WTC11 (cell line): Measurements from ENCODE around the gene DOCK7. TPM values are rescaled to one million over a fixed set of nuclear protein-coding genes. Genes with fewer than 3 reads are reported as not detected.

Experiments
- ATAC-seq: fragments of 200-7000 bp; cut with Tn5 transposase; 2 replicates; pipeline ENCODE4 v1.10.0; 2021; ENCODE audit warnings: mild to moderate bottlenecking, moderate library complexity
- CTCF ChIA-PET: fragments of 300-600 bp; sonication (Branson Sonifier 250); formaldehyde crosslinking; loops from one replicate; lab custom pipeline; 2021; ENCODE audit warnings: antibody characterized with exemption; lab: Charles Lee
- POLR2A ChIA-PET: fragments of 350-600 bp; sonication (Branson Sonifier 250); formaldehyde crosslinking; loops from one replicate; lab custom pipeline; 2021; ENCODE audit warnings: antibody characterized with exemption; lab: Charles Lee
- DNase-seq: peaks from one replicate; pipeline ENCODE4 v3.0.0; 2021; ENCODE audit warnings: low spot score
- H3K27ac Mint-ChIP-seq: 2 replicates; pipeline ENCODE4 v1.8.0; 2021; ENCODE audit warnings: mixed read lengths
- H3K27me3 Mint-ChIP-seq: 2 replicates; pipeline ENCODE4 v1.8.0; 2021; ENCODE audit warnings: low read depth, mild to moderate bottlenecking, moderate library complexity, mixed read lengths
- H3K36me3 Mint-ChIP-seq: 2 replicates; pipeline ENCODE4 v1.8.0; 2021; ENCODE audit warnings: mixed read lengths
- H3K4me1 Mint-ChIP-seq: 2 replicates; pipeline ENCODE4 v1.8.0; 2022; ENCODE audit warnings: mixed read lengths
- H3K4me3 Mint-ChIP-seq: 2 replicates; pipeline ENCODE4 v1.8.0; 2021; ENCODE audit warnings: mild to moderate bottlenecking, moderate library complexity, mixed read lengths
- H3K9me3 Mint-ChIP-seq: 2 replicates; pipeline ENCODE4 v1.8.0; 2021; ENCODE audit warnings: mixed read lengths
- ETV6 ChIP-seq: sonication (generic); formaldehyde crosslinking; IDR thresholded peaks from 2 replicates; pipeline ENCODE4 v1.8.1; 2022; ENCODE audit warnings: mild to moderate bottlenecking, missing genetic modification reagents
- GABPB1 ChIP-seq: sonication (generic); formaldehyde crosslinking; IDR thresholded peaks from 2 replicates; pipeline ENCODE4 v1.8.1; 2023; ENCODE audit warnings: mild to moderate bottlenecking, missing genetic modification reagents
- HMGA2 ChIP-seq: fragments of 250-450 bp; sonication (Bioruptor Pico); IDR thresholded peaks from 2 replicates; pipeline ENCODE4 v1.4.0; 2021; ENCODE audit warnings: mild to moderate bottlenecking, moderate library complexity
- JUN ChIP-seq: sonication (generic); formaldehyde crosslinking; IDR thresholded peaks from 2 replicates; pipeline ENCODE4 v1.8.0; 2023; ENCODE audit warnings: mild to moderate bottlenecking, missing genetic modification reagents
- MXD4 ChIP-seq: fragments of 250-450 bp; sonication (Bioruptor Pico); IDR thresholded peaks from 2 replicates; pipeline ENCODE4 v1.8.0; 2021; ENCODE audit warnings: mild to moderate bottlenecking, moderate library complexity, borderline replicate concordance
- NFATC4 ChIP-seq: fragments of 250-450 bp; sonication (Bioruptor Pico); IDR thresholded peaks from 2 replicates; pipeline ENCODE4 v1.9.0; 2021; ENCODE audit warnings: mild to moderate bottlenecking
- NR1H2 ChIP-seq: sonication (generic); formaldehyde crosslinking; IDR thresholded peaks from 2 replicates; pipeline ENCODE4 v1.9.0; 2021; ENCODE audit warnings: mild to moderate bottlenecking, moderate library complexity, missing genetic modification reagents
- NR3C1 ChIP-seq: sonication (generic); formaldehyde crosslinking; conservative IDR thresholded peaks from 2 replicates; pipeline ENCODE4 v1.8.1; 2023; ENCODE audit warnings: low read depth, mild to moderate bottlenecking, missing genetic modification reagents
- PRRX2 ChIP-seq: fragments of 250-450 bp; sonication (Bioruptor Pico); IDR thresholded peaks from 2 replicates; pipeline ENCODE4 v1.8.0; 2021; ENCODE audit warnings: mild to moderate bottlenecking
- RELA ChIP-seq: sonication (generic); formaldehyde crosslinking; IDR thresholded peaks from 2 replicates; pipeline ENCODE4 v1.8.1; 2022; ENCODE audit warnings: missing genetic modification reagents, mild to moderate bottlenecking, borderline replicate concordance
- SOX15 ChIP-seq: fragments of 250-450 bp; sonication (Bioruptor Pico); IDR thresholded peaks from 2 replicates; pipeline ENCODE4 v1.9.0; 2021; ENCODE audit warnings: mild to moderate bottlenecking
- TCF7 ChIP-seq: sonication (generic); formaldehyde crosslinking; IDR thresholded peaks from 2 replicates; pipeline ENCODE4 v1.8.0; 2022; ENCODE audit warnings: mild to moderate bottlenecking, low read depth, missing genetic modification reagents, moderate library complexity
- ZNF263 ChIP-seq: sonication (generic); formaldehyde crosslinking; IDR thresholded peaks from 2 replicates; pipeline ENCODE4 v1.8.1; 2022; ENCODE audit warnings: low read depth, mild to moderate bottlenecking, moderate library complexity, missing genetic modification reagents
- ZNF423 ChIP-seq: fragments of 250-450 bp; sonication (Bioruptor Pico); IDR thresholded peaks from 2 replicates; pipeline ENCODE4 v2.1.2; 2022; ENCODE audit warnings: mild to moderate bottlenecking, moderate library complexity
- ZNF671 ChIP-seq: fragments of 250-450 bp; sonication (Bioruptor Pico); IDR thresholded peaks from 2 replicates; pipeline ENCODE4 v1.8.0; 2021; ENCODE audit warnings: mild to moderate bottlenecking
- total RNA-seq: library from RNA; stranded (reverse); gene quantifications from 3 replicates; pipeline ENCODE4 v1.2.3, GENCODE V29; 2021
- TF ChIP-seq, protein P1 (sequence below): sonication (generic); formaldehyde crosslinking; IDR thresholded peaks from 2 replicates; pipeline ENCODE4 v1.8.0; 2023; ENCODE audit warnings: missing genetic modification reagents
- TF ChIP-seq, protein P2 (sequence below): sonication (generic); formaldehyde crosslinking; IDR thresholded peaks from 2 replicates; pipeline ENCODE4 v1.8.1; 2023; ENCODE audit warnings: mild to moderate bottlenecking, moderate library complexity, missing genetic modification reagents
- TF ChIP-seq, protein P3 (sequence below): sonication (generic); formaldehyde crosslinking; IDR thresholded peaks from 2 replicates; pipeline ENCODE4 v1.8.0; 2022; ENCODE audit warnings: missing genetic modification reagents
- TF ChIP-seq, protein P4 (sequence below): sonication (generic); formaldehyde crosslinking; conservative IDR thresholded peaks from 2 replicates; pipeline ENCODE4 v1.8.1; 2023; ENCODE audit warnings: mild to moderate bottlenecking, low read depth, missing genetic modification reagents, moderate library complexity
- TF ChIP-seq, protein P5 (sequence below): sonication (generic); formaldehyde crosslinking; IDR thresholded peaks from 2 replicates; pipeline ENCODE4 v1.8.1; 2022; ENCODE audit warnings: mild to moderate bottlenecking, moderate library complexity, missing genetic modification reagents

The DOCK7 gene
- total RNA-seq, 1 experiment from 2014 or later, result 34.2 TPM

DNA sequence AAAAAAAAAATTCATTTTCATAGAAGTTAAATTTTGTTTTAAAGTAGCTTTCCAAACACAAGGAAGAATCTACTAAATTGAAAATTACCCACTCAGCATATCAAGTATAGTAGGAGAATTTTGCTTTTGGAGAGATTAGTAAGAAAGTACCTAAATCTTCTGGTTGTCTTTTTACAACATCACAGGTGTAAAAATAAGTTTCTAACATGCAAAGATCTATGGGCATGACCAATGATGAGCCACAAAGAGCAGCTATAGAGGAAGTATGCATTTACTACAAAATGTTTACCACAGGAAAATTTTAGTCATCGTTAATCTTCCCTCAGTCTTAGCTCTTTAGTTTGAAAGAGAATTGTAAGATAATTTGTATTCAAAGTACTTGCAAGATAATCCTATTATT is 62.8 kb downstream of the DOCK7 start:
- ChIA-PET CTCF (interaction anchor here (1.1 kb wide), 1 partner anchor 216 kb away, joined by 3 read pairs; no protein-coding TSS in a partner anchor), POLR2A (no interaction called here)
- H3K9me3 Mint-ChIP-seq, result no peaks in the 10 kb centered on the region
- ATAC-seq, result no peak
- no peak overlapping the region for H3K4me3 Mint-ChIP-seq
- no peaks in the 10 kb centered on the region for H3K27me3 Mint-ChIP-seq
- peaks cover 2% of the 10 kb centered on the region; the same call in 1 of the 2 replicates for H3K36me3 Mint-ChIP-seq
- TF ChIP-seq RELA (CRISPR knock-in tag), result no peak
- TF ChIP-seq, all 79 proteins: peak for 0
- Mint-ChIP-seq H3K4me1 (peaks cover 3% of the 10 kb centered on the region; the same call in 1 of the 2 replicates), H3K27ac (0 out of 2 replicates have a peak overlapping the region, but pooled peaks have one; percentile 3)
- no peak for DNase-seq

DNA sequence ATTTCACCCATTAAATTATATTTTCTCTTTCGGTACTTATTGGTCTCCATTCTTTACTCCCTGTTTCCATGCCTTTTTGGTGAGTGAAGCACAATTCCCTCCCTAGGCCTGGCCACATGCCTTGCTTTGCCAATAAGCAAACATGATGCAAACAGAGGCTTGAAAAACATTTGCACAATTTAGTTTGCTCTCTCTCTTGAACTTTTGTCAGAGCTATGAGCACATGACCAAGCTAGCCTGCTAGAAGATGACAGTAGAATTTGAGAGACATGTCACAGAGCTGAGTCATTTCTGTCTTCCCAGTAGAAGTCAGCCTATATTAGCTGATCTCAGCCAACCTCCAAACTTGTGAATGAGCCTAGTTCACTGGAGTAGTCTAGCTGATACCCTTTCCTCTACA is 66.3 kb downstream of the DOCK7 start:
- ChIA-PET CTCF (no interaction called here), POLR2A (interaction anchor here (0.6 kb wide), 1 partner anchor 12 kb away, joined by 3 read pairs; no protein-coding TSS in a partner anchor)
- Mint-ChIP-seq H3K36me3 (no peaks in the 10 kb centered on the region), H3K4me1 (peaks cover 3% of the 10 kb centered on the region; the same call in 1 of the 2 replicates), H3K27ac (peak overlapping the region; percentile 28; the same call in 1 of the 2 replicates), H3K27me3 (no peaks in the 10 kb centered on the region), H3K9me3 (no peaks in the 10 kb centered on the region), H3K4me3 (no peak overlapping the region)
- TF ChIP-seq ZNF423 (CRISPR knock-in tag) (no peak), GABPB1 (peak; percentile 99)
- DNase-seq (no peak), ATAC-seq (no peak)

DNA sequence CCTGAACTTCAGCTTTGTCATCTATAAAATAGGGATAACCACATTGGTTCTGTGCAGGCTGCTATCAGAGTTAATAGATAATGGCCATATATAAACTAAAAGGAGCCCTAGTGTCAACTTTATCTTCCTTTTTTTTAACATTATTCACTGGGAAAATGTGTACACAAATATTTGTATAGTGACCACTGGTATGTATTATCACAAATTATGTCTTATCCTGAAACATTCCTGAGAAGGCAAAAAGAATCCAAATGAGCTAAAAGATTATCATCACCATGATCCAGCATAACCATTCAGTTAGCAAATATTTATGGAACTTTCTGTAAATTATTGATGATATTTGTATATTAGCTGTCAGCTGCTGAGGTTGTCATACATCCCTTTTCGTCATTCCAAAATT is 74.3 kb downstream of the DOCK7 start:
- Mint-ChIP-seq H3K36me3 (peaks cover 5% of the 10 kb centered on the region), H3K27me3 (no peaks in the 10 kb centered on the region), H3K4me3 (no peak overlapping the region), H3K4me1 (peaks cover 12% of the 10 kb centered on the region), H3K27ac (no peak overlapping the region), H3K9me3 (no peaks in the 10 kb centered on the region)
- ATAC-seq (no peak), DNase-seq (no peak)
- CTCF ChIA-PET, result no interaction called here
- TF ChIP-seq, protein P1, sequence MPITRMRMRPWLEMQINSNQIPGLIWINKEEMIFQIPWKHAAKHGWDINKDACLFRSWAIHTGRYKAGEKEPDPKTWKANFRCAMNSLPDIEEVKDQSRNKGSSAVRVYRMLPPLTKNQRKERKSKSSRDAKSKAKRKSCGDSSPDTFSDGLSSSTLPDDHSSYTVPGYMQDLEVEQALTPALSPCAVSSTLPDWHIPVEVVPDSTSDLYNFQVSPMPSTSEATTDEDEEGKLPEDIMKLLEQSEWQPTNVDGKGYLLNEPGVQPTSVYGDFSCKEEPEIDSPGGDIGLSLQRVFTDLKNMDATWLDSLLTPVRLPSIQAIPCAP (CRISPR knock-in tag), result no peak
- TF ChIP-seq ZNF671 (no peak), ETV6 (CRISPR knock-in tag) (no peak), ZNF263 (CRISPR knock-in tag) (no peak)
- TF ChIP-seq, protein P2, sequence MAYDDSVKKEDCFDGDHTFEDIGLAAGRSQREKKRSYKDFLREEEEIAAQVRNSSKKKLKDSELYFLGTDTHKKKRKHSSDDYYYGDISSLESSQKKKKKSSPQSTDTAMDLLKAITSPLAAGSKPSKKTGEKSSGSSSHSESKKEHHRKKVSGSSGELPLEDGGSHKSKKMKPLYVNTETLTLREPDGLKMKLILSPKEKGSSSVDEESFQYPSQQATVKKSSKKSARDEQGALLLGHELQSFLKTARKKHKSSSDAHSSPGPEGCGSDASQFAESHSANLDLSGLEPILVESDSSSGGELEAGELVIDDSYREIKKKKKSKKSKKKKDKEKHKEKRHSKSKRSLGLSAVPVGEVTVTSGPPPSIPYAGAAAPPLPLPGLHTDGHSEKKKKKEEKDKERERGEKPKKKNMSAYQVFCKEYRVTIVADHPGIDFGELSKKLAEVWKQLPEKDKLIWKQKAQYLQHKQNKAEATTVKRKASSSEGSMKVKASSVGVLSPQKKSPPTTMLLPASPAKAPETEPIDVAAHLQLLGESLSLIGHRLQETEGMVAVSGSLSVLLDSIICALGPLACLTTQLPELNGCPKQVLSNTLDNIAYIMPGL, result no peak
- TF ChIP-seq, protein P3, sequence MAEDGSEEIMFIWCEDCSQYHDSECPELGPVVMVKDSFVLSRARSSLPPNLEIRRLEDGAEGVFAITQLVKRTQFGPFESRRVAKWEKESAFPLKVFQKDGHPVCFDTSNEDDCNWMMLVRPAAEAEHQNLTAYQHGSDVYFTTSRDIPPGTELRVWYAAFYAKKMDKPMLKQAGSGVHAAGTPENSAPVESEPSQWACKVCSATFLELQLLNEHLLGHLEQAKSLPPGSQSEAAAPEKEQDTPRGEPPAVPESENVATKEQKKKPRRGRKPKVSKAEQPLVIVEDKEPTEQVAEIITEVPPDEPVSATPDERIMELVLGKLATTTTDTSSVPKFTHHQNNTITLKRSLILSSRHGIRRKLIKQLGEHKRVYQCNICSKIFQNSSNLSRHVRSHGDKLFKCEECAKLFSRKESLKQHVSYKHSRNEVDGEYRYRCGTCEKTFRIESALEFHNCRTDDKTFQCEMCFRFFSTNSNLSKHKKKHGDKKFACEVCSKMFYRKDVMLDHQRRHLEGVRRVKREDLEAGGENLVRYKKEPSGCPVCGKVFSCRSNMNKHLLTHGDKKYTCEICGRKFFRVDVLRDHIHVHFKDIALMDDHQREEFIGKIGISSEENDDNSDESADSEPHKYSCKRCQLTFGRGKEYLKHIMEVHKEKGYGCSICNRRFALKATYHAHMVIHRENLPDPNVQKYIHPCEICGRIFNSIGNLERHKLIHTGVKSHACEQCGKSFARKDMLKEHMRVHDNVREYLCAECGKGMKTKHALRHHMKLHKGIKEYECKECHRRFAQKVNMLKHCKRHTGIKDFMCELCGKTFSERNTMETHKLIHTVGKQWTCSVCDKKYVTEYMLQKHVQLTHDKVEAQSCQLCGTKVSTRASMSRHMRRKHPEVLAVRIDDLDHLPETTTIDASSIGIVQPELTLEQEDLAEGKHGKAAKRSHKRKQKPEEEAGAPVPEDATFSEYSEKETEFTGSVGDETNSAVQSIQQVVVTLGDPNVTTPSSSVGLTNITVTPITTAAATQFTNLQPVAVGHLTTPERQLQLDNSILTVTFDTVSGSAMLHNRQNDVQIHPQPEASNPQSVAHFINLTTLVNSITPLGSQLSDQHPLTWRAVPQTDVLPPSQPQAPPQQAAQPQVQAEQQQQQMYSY (CRISPR knock-in tag), result no peak
- TF ChIP-seq, protein P4, sequence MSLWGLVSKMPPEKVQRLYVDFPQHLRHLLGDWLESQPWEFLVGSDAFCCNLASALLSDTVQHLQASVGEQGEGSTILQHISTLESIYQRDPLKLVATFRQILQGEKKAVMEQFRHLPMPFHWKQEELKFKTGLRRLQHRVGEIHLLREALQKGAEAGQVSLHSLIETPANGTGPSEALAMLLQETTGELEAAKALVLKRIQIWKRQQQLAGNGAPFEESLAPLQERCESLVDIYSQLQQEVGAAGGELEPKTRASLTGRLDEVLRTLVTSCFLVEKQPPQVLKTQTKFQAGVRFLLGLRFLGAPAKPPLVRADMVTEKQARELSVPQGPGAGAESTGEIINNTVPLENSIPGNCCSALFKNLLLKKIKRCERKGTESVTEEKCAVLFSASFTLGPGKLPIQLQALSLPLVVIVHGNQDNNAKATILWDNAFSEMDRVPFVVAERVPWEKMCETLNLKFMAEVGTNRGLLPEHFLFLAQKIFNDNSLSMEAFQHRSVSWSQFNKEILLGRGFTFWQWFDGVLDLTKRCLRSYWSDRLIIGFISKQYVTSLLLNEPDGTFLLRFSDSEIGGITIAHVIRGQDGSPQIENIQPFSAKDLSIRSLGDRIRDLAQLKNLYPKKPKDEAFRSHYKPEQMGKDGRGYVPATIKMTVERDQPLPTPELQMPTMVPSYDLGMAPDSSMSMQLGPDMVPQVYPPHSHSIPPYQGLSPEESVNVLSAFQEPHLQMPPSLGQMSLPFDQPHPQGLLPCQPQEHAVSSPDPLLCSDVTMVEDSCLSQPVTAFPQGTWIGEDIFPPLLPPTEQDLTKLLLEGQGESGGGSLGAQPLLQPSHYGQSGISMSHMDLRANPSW (CRISPR knock-in tag), result no peak
- POLR2A ChIA-PET, result no interaction called here

DNA sequence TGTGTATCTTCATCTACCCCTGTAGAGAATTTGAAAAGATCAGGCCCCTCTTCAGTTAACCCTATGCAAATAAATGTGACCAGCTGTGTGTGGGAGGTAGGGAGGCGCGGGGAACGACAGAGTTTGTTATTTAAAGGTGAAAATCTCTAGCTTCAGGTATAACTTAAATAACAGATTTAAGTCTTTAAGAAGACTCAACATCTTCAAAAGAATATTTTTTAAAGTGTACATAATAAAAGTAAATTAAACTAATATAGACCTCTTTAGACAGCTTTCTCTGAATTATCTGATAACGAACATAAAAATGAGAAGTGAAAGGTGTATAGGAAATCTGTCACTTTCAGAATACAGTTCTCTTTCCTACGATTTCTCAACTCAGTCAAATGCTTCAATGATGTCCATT is 74.9 kb downstream of the DOCK7 start:
- no peaks in the 10 kb centered on the region for H3K27me3 Mint-ChIP-seq
- ATAC-seq, result no peak
- no peak for DNase-seq
- peaks cover 12% of the 10 kb centered on the region for H3K4me1 Mint-ChIP-seq
- POLR2A ChIA-PET, result no interaction called here
- no peak overlapping the region for H3K27ac Mint-ChIP-seq
- CTCF ChIA-PET, result no interaction called here
- no peaks in the 10 kb centered on the region for H3K9me3 Mint-ChIP-seq
- peaks cover 5% of the 10 kb centered on the region for H3K36me3 Mint-ChIP-seq
- H3K4me3 Mint-ChIP-seq, result no peak overlapping the region
- TF ChIP-seq, protein P5, sequence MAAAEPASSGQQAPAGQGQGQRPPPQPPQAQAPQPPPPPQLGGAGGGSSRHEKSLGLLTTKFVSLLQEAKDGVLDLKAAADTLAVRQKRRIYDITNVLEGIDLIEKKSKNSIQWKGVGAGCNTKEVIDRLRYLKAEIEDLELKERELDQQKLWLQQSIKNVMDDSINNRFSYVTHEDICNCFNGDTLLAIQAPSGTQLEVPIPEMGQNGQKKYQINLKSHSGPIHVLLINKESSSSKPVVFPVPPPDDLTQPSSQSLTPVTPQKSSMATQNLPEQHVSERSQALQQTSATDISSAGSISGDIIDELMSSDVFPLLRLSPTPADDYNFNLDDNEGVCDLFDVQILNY, result no peak
- TF ChIP-seq NFATC4 (CRISPR knock-in tag) (no peak), NR1H2 (CRISPR knock-in tag) (no peak), JUN (CRISPR knock-in tag) (no peak), SOX15 (CRISPR knock-in tag) (no peak), PRRX2 (CRISPR knock-in tag) (no peak), HMGA2 (CRISPR knock-in tag) (no peak), MXD4 (no peak), TCF7 (CRISPR knock-in tag) (no peak), NR3C1 (no peak)
